H1 (cell line): ENCODE measurements around the gene AP2A2. TPM values are rescaled to one million over a fixed set of nuclear protein-coding genes. Genes with fewer than 3 reads are reported as not detected.

Experiments
- CEBPB ChIP-seq: IDR thresholded peaks from 2 replicates; pipeline ENCODE4 v1.6.1; 2012; ENCODE audit warnings: low read depth, low read length
- FOSL1 ChIP-seq: IDR thresholded peaks from 2 replicates; pipeline ENCODE4 v1.6.1; 2011; ENCODE audit warnings: mild to moderate bottlenecking, low read depth, low read length, moderate library complexity; ENCODE audit not compliant: insufficient read depth
- TBP ChIP-seq: IDR thresholded peaks from 2 replicates; pipeline ENCODE4 v1.6.1; 2011; ENCODE audit warnings: low read depth, low read length, improper control_type of control experiment
- polyA plus RNA-seq, 7 experiments: library from polyadenylated mRNA; depleted of rRNA in 3 of 7; stranded (reverse) in 5 of 7; unstranded in 2 of 7; fragments of >200 nt in 5 of 7; fragments of 200-250 nt in 2 of 7; gene quantifications; 1 replicate in 5 of 7; 2 replicates in 1 of 7; 4 replicates in 1 of 7; pipeline versions ENCODE4 v1.2.1 to v1.2.3, GENCODE V29; 2011 to 2013; ENCODE audit warnings: missing spikeins in 2 of 7, mixed read lengths in 2 of 7
- total RNA-seq: library from RNA; stranded (reverse); fragmentation: NEBNext Ultra II Directional; extraction: Animal tissue kit (Norgen Biotek cat#: 25700); gene quantifications from 2 replicates; pipeline ENCODE4 v1.2.1, GENCODE V29; 2021

Gene AP2A2
- total and polyA plus RNA-seq, 2 of the 8 experiments (the other 6 are each of a cell fraction or from before 2014, with no cell fraction given), result 50.0 to 65.0 TPM

DNA sequence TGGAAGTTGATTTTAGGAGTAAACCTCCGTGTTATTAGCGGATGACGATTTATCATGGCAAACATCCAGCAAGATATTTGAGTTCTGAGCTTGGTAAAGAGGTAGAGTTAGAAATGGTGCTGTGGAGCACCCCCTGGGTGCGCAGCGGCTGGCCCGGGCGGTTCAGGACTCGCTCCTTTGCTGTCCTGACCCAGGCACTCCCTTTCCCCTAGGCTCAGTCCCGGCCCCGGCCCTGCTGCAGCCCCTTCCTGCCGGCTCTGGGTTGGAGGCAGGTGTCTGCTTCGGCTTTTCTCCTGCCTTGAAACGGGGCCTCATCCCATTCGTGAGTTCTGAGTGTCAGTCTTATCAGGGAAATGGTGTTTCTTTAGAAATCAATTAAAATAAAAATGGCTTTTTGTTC lies 33.4 kb downstream of the AP2A2 start (continued):
- TF ChIP-seq FOSL1, result no peak
- no peak for TF ChIP-seq CEBPB
- no peak for TF ChIP-seq TBP
